Neural crest cell (in vitro differentiated cells): ENCODE results near the gene MORN3. TPM values are rescaled to one million over a fixed set of nuclear protein-coding genes. Genes with fewer than 3 reads are reported as not detected.

Experiments
- DNase-seq: peaks from one replicate; pipeline ENCODE4 v3.0.0; 2021; ENCODE audit warnings: low read depth, mixed read lengths, low spot score
- H3K27ac Mint-ChIP-seq: one replicate; pipeline ENCODE4 v1.8.0; 2021; ENCODE audit warnings: mild to moderate bottlenecking, mixed read lengths; ENCODE audit not compliant: unreplicated experiment
- H3K27me3 Mint-ChIP-seq: 2 replicates; pipeline ENCODE4 v1.8.0; 2021; ENCODE audit warnings: low read depth, mild to moderate bottlenecking, mixed read lengths
- H3K36me3 Mint-ChIP-seq: 2 replicates; pipeline ENCODE4 v1.8.0; 2021; ENCODE audit warnings: low read depth, mild to moderate bottlenecking, mixed read lengths
- H3K4me1 Mint-ChIP-seq: 2 replicates; pipeline ENCODE4 v1.8.0; 2021; ENCODE audit warnings: mixed read lengths
- H3K4me3 Mint-ChIP-seq: one replicate; pipeline ENCODE4 v1.8.0; 2021; ENCODE audit warnings: mild to moderate bottlenecking, mixed read lengths
- H3K9me3 Mint-ChIP-seq: 2 replicates; pipeline ENCODE4 v1.8.0; 2021; ENCODE audit warnings: mixed read lengths
- total RNA-seq: library from RNA; stranded (reverse); gene quantifications from 2 replicates; pipeline ENCODE4 v1.2.1, GENCODE V29; 2021
- TF ChIP-seq, protein P1 (sequence below): fragments of 200-600 bp; sonication (generic); conservative IDR thresholded peaks from 2 replicates; pipeline ENCODE4 v1.5.0; 2021; ENCODE audit warnings: antibody characterized with exemption, mild to moderate bottlenecking

The MORN3 gene
- total RNA-seq, 1 donor from 2014 or later: 0.63 TPM

DNA sequence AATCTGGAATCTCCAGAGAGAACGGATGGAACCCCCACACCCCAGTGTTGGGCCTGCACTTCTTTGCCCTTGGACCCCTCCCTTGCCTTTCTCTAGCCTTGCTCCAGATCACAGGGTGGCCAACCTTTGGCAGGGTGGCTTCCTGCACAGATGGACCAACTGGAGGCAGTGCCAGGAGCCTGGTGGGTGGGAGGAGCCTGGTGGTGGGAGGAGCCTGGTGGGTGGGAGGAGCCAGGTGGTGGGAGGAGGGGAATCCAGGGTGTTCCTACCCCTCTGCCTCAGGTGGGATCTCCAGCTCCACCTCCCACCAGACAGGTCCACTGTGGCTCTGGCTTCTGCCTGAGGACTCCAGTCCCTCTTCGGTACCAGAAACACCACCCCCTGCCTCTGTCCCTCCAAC lies 58.1 kb downstream of the MORN3 start:
- Mint-ChIP-seq H3K27me3 (no peaks in the 10 kb centered on the region), H3K27ac (no peak overlapping the region), H3K36me3 (peaks cover 3% of the 10 kb centered on the region), H3K4me3 (no peak overlapping the region), H3K4me1 (peaks cover 27% of the 10 kb centered on the region), H3K9me3 (peaks cover 4% of the 10 kb centered on the region)
- DNase-seq: no peak
- TF ChIP-seq, protein P1, sequence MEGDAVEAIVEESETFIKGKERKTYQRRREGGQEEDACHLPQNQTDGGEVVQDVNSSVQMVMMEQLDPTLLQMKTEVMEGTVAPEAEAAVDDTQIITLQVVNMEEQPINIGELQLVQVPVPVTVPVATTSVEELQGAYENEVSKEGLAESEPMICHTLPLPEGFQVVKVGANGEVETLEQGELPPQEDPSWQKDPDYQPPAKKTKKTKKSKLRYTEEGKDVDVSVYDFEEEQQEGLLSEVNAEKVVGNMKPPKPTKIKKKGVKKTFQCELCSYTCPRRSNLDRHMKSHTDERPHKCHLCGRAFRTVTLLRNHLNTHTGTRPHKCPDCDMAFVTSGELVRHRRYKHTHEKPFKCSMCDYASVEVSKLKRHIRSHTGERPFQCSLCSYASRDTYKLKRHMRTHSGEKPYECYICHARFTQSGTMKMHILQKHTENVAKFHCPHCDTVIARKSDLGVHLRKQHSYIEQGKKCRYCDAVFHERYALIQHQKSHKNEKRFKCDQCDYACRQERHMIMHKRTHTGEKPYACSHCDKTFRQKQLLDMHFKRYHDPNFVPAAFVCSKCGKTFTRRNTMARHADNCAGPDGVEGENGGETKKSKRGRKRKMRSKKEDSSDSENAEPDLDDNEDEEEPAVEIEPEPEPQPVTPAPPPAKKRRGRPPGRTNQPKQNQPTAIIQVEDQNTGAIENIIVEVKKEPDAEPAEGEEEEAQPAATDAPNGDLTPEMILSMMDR: no peak

DNA sequence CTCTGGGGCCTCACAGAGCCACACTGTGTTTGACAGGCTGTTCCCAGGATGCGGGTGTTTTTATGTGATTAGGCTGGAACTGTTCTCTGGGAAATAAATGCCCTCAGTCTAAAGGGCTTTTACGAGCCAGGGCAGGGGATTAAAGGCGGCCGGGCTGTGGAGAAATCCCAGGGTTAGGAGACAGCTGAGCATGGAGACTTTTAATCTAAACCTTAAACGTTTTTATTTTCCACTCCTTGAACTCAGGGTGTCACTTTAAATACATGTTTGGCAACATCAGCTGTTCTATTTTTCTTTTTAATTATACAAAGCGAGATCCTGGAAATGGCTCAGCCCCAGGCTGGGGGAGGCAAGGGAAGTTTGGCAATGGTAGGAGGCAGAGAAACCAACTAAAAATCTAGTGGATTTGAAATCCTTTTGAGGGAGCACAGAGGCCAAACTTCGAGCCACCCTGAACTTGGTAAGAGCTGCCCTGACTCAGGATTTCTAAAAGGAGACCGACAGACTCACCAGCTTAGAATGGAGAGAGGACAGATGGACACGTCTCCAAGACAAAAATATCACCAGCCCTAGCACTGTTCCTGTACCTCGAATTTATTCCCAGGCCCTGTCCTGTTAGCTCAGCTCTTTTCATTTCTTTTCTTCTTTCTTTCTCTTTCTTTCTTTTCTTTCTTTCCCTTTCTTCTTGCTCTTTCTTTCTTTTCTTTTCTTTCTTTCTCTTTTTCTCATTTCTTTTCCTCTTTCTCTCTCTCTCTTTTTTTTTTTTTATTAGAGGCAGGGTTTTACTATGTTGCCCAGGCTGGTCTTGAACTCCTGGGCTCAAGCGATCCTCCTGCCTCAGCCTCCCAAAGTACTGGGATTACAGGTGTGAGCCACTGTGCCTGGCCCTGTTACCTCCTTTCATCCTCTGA lies 59.0 kb downstream of the MORN3 start:
- H3K36me3 Mint-ChIP-seq: peaks cover 3% of the 10 kb centered on the region
- no peak for DNase-seq
- TF ChIP-seq, protein P1: no peak
- H3K4me3 Mint-ChIP-seq: peak overlapping the region; percentile 60
- H3K4me1 Mint-ChIP-seq: peaks cover 27% of the 10 kb centered on the region
- peaks cover 4% of the 10 kb centered on the region for H3K9me3 Mint-ChIP-seq
- no peaks in the 10 kb centered on the region for H3K27me3 Mint-ChIP-seq
- peak overlapping the region; percentile 85 for H3K27ac Mint-ChIP-seq

- Mint-ChIP-seq H3K36me3 (peaks cover 3% of the 10 kb centered on the region), H3K9me3 (peaks cover 4% of the 10 kb centered on the region), H3K27ac (peak overlapping the region; percentile 8), H3K4me3 (no peak overlapping the region), H3K27me3 (no peaks in the 10 kb centered on the region), H3K4me1 (peaks cover 27% of the 10 kb centered on the region)
- TF ChIP-seq, protein P1: no peak
- DNase-seq: no peak
Observed at GRCh38 chr12:121608301-121608700, 61.2 kb downstream of the MORN3 start.

DNA sequence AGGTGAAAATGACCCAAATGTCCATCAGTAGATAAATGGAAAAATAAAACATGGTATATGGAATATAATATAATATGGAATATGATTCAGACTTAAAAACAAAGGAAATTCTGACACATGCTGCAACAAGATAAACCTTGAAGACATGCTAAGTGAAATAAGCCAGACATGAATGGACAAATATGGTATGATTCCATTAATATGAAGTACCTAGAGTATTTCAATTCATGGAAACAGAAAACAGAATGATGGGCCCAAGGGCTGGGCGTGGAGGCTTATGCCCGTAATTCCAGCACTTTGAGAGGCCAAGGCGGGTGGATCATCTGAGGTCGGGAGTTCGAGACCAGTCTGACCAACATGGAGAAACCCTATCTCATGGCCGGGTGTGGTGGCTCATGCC lies 65.9 kb downstream of the MORN3 start:
- Mint-ChIP-seq H3K27me3 (no peaks in the 10 kb centered on the region), H3K4me3 (no peak overlapping the region), H3K36me3 (no peaks in the 10 kb centered on the region), H3K27ac (peak overlapping the region; percentile 14), H3K9me3 (peaks cover 1% of the 10 kb centered on the region), H3K4me1 (peaks cover 2% of the 10 kb centered on the region)
- TF ChIP-seq, protein P1: no peak
- DNase-seq: no peak

GRCh38 chr12:121602766-121603165 lies 66.7 kb downstream of the MORN3 start:
- no peak overlapping the region for H3K27ac Mint-ChIP-seq
- TF ChIP-seq, protein P1: no peak
- H3K4me3 Mint-ChIP-seq: no peak overlapping the region
- DNase-seq: no peak
- H3K4me1 Mint-ChIP-seq: no peaks in the 10 kb centered on the region
- no peaks in the 10 kb centered on the region for H3K9me3 Mint-ChIP-seq
- H3K27me3 Mint-ChIP-seq: no peaks in the 10 kb centered on the region
- no peaks in the 10 kb centered on the region for H3K36me3 Mint-ChIP-seq
